IMR-90 (cell line): Measurements from ENCODE around the gene PTPRN2. TPM values are rescaled to one million over a fixed set of nuclear protein-coding genes. Genes with fewer than 3 reads are reported as not detected.

ENCODE experiments used
- ATAC-seq: fragments of 200-7000 bp; cut with Tn5 transposase; 2 replicates; pipeline ENCODE4 v1.9.1; 2020; ENCODE audit warnings: low read depth, mild to moderate bottlenecking, moderate library complexity
- BruUV-seq: library from RNA; stranded (reverse); fragments of 400-500 nt; replicated peaks from 2 replicates; lab custom pipeline; 2021; lab: Mats Ljungman, UMichigan
- CTCF ChIA-PET: fragments of 300-600 bp; formaldehyde crosslinking; extraction: SDS; loops from one replicate; lab custom pipeline; 2021; ENCODE audit warnings: antibody characterized with exemption; lab: Yijun Ruan, JAX
- POLR2A ChIA-PET: fragments of 300-600 bp; sonication (Branson Sonifier 250); formaldehyde crosslinking; loops from one replicate; lab custom pipeline; 2022; ENCODE audit warnings: antibody characterized with exemption; ENCODE audit not compliant: unreplicated experiment; lab: Charles Lee
- DNase-seq: peaks from one replicate; pipeline ENCODE4 v3.0.0; 2013
- H2AFZ ChIP-seq: replicated peaks from 2 replicates; pipeline ENCODE3; 2013; ENCODE audit warnings: low read length, mild to moderate bottlenecking; ENCODE audit not compliant: poor library complexity
- H2AK5ac ChIP-seq: 2 replicates; pipeline ENCODE4 v1.6.1; 2013; ENCODE audit warnings: low read depth, low read length, inconsistent platforms
- H2AK9ac ChIP-seq: replicated peaks from 2 replicates; pipeline ENCODE3; 2013; ENCODE audit warnings: mild to moderate bottlenecking, low read depth, low read length, moderate library complexity; ENCODE audit not compliant: poor library complexity
- H2BK120ac ChIP-seq: 2 replicates; pipeline ENCODE4 v1.6.1; 2013; ENCODE audit warnings: low read depth, low read length, inconsistent platforms
- H2BK15ac ChIP-seq: 3 replicates; pipeline ENCODE4 v1.6.1; 2013; ENCODE audit warnings: low read depth, low read length, inconsistent platforms
- H2BK20ac ChIP-seq: 2 replicates; pipeline ENCODE4 v1.6.1; 2013; ENCODE audit warnings: low read depth, mild to moderate bottlenecking, inconsistent platforms, low read length, moderate library complexity
- H2BK5ac ChIP-seq: 2 replicates; pipeline ENCODE4 v1.6.1; 2013; ENCODE audit warnings: mild to moderate bottlenecking, low read depth, low read length, inconsistent platforms; ENCODE audit not compliant: poor library complexity, severe bottlenecking
- H3K14ac ChIP-seq: replicated peaks from 2 replicates; pipeline ENCODE4 v1.6.1; 2013; ENCODE audit warnings: low read depth, low read length, inconsistent platforms
- H3K18ac ChIP-seq: 2 replicates; pipeline ENCODE4 v1.6.1; 2013; ENCODE audit warnings: low read depth, low read length, control low read depth
- H3K23ac ChIP-seq: 2 replicates; pipeline ENCODE4 v1.6.1; 2013; ENCODE audit warnings: low read depth, low read length, inconsistent platforms
- H3K27ac ChIP-seq: 2 replicates; pipeline ENCODE4 v1.5.1; 2013; ENCODE audit warnings: mild to moderate bottlenecking, control low read depth, low read length; ENCODE audit not compliant: insufficient read depth
- H3K27me3 ChIP-seq: 2 replicates; pipeline ENCODE4 v1.6.1; 2013; ENCODE audit warnings: low read length; ENCODE audit not compliant: control insufficient read depth, insufficient read depth
- H3K36me3 ChIP-seq: 2 replicates; pipeline ENCODE4 v1.6.1; 2013; ENCODE audit warnings: low read length, mixed read lengths; ENCODE audit not compliant: control insufficient read depth, insufficient read depth
- H3K4ac ChIP-seq: 2 replicates; pipeline ENCODE4 v1.6.1; 2013; ENCODE audit warnings: low read depth, low read length, inconsistent platforms
- H3K4me1 ChIP-seq: 2 replicates; pipeline ENCODE4 v1.6.1; 2013; ENCODE audit warnings: low read length, mixed read lengths; ENCODE audit not compliant: control insufficient read depth, insufficient read depth
- H3K4me2 ChIP-seq: 2 replicates; pipeline ENCODE4 v1.6.1; 2013; ENCODE audit warnings: low read depth, mild to moderate bottlenecking, control low read depth, low read length, moderate library complexity
- H3K4me3 ChIP-seq: 2 replicates; pipeline ENCODE4 v1.5.1; 2013; ENCODE audit warnings: low read depth, mild to moderate bottlenecking, control low read depth, low read length, moderate library complexity; ENCODE audit not compliant: insufficient read depth
- H3K56ac ChIP-seq: 2 replicates; pipeline ENCODE4 v1.6.1; 2013; ENCODE audit warnings: low read length, inconsistent platforms; ENCODE audit not compliant: insufficient read depth; ENCODE audit errors: extremely low read depth
- H3K79me1 ChIP-seq, 2 experiments: 2 replicates each; pipeline ENCODE4 v1.6.1; 2013; ENCODE audit warnings: low read length in 2 of 2, inconsistent platforms in 1 of 2, low read depth in 1 of 2
- H3K9ac ChIP-seq: 2 replicates; pipeline ENCODE4 v1.6.1; 2013; ENCODE audit warnings: low read depth, low read length, control low read depth
- H3K9me1 ChIP-seq: 2 replicates; pipeline ENCODE4 v1.6.1; 2013; ENCODE audit warnings: low read length, inconsistent platforms; ENCODE audit not compliant: insufficient read depth
- H3K9me3 ChIP-seq: 2 replicates; pipeline ENCODE4 v1.6.1; 2013; ENCODE audit warnings: low read length; ENCODE audit not compliant: control insufficient read depth, insufficient read depth
- H4K20me1 ChIP-seq: 2 replicates; pipeline ENCODE4 v1.6.1; 2013; ENCODE audit warnings: low read length, inconsistent platforms; ENCODE audit not compliant: insufficient read depth
- H4K5ac ChIP-seq: 2 replicates; pipeline ENCODE4 v1.6.1; 2013; ENCODE audit warnings: mild to moderate bottlenecking, low read depth, low read length, control low read depth
- H4K8ac ChIP-seq, 2 experiments: 2 replicates each; pipeline ENCODE4 v1.6.1; 2013; ENCODE audit warnings: low read depth in 2 of 2, low read length in 2 of 2, control low read depth in 1 of 2, inconsistent platforms in 1 of 2
- H4K91ac ChIP-seq: 2 replicates; pipeline ENCODE4 v1.6.1; 2013; ENCODE audit warnings: low read depth, low read length, inconsistent platforms; ENCODE audit not compliant: insufficient read depth
- BHLHE40 ChIP-seq: fragments of 150-350 bp; IDR thresholded peaks from 2 replicates; pipeline ENCODE4 v1.6.1; 2016; ENCODE audit warnings: mild to moderate bottlenecking, low read depth, low read length
- CEBPB ChIP-seq: IDR thresholded peaks from 2 replicates; pipeline ENCODE4 v1.6.1; 2012; ENCODE audit warnings: low read depth, low read length, improper control_type of control experiment
- CHD1 ChIP-seq: IDR thresholded peaks from 2 replicates; pipeline ENCODE4 v1.6.1; 2012; ENCODE audit warnings: low read depth, low read length, improper control_type of control experiment
- MAFK ChIP-seq: IDR thresholded peaks from 2 replicates; pipeline ENCODE4 v1.6.1; 2012; ENCODE audit warnings: low read depth, low read length, improper control_type of control experiment
- MAZ ChIP-seq: IDR thresholded peaks from 2 replicates; pipeline ENCODE4 v1.6.1; 2012; ENCODE audit warnings: low read depth, mild to moderate bottlenecking, low read length, improper control_type of control experiment, moderate library complexity, borderline replicate concordance
- MXI1 ChIP-seq: IDR thresholded peaks from 2 replicates; pipeline ENCODE4 v1.6.1; 2012; ENCODE audit warnings: low read depth, mild to moderate bottlenecking, low read length, moderate library complexity, borderline replicate concordance
- NFE2L2 ChIP-seq: fragments of 150-350 bp; IDR thresholded peaks from 2 replicates; pipeline ENCODE4 v1.6.1; 2016; ENCODE audit warnings: low read depth, mild to moderate bottlenecking, low read length
- RAD21 ChIP-seq: IDR thresholded peaks from 2 replicates; pipeline ENCODE4 v1.6.1; 2012; ENCODE audit warnings: low read length, improper control_type of control experiment
- RCOR1 ChIP-seq: IDR thresholded peaks from 2 replicates; pipeline ENCODE4 v1.6.1; 2012; ENCODE audit warnings: mild to moderate bottlenecking, low read length, improper control_type of control experiment; ENCODE audit not compliant: insufficient replicate concordance
- RFX5 ChIP-seq: IDR thresholded peaks from 2 replicates; pipeline ENCODE4 v1.8.0; 2012; ENCODE audit warnings: low read depth, mild to moderate bottlenecking, low read length, moderate library complexity
- SMC3 ChIP-seq: fragments of 150-350 bp; IDR thresholded peaks from 2 replicates; pipeline ENCODE4 v1.6.1; 2016; ENCODE audit warnings: low read depth, mild to moderate bottlenecking, antibody characterized with exemption, low read length, moderate library complexity
- WGBS, 2 experiments: methylation state at CpG; one replicate each; pipeline versions ENCODE4 v1.1.5 to v1.1.7; 2013; ENCODE audit warnings: missing lambda C conversion rate in 2 of 2; ENCODE audit not compliant: insufficient read length in 1 of 2; ENCODE audit errors: extremely low coverage in 2 of 2; 5-methylcytosine and 5-hydroxymethylcytosine counted together
- dilution Hi-C: fragments of 300-500 bp; cut with HindIII; formaldehyde crosslinking; loops from one replicate; pipeline ENCODE4 v1.14.3; 2018; ENCODE audit warnings: low sequenced_read_pairs; ENCODE audit not compliant: unreplicated experiment
- in situ Hi-C: fragments of 300-500 bp; cut with MboI; formaldehyde crosslinking; loops from 3 replicates; pipeline ENCODE4 v1.14.3; 2019; ENCODE audit warnings: low sequenced_read_pairs, inconsistent platforms, mixed read lengths
- intact Hi-C: fragments of 100-400 bp; cut with micrococcal nuclease; formaldehyde crosslinking; loops from 2 replicates; pipeline ENCODE4 v1.10.0; 2022
- polyA plus RNA-seq, 3 experiments: library from polyadenylated mRNA; depleted of rRNA; stranded (reverse); fragments of >200 nt; gene quantifications; 2 replicates each; pipeline ENCODE4 v1.2.3, GENCODE V29; 2012; ENCODE audit warnings: low replicate concordance in 1 of 3
- total RNA-seq: library from RNA; depleted of rRNA; stranded (reverse); fragments of >200 nt; gene quantifications from 2 replicates; pipeline ENCODE4 v1.2.3, GENCODE V29; 2012
- TF ChIP-seq, protein P1 (sequence below): fragments of 150-350 bp; IDR thresholded peaks from 2 replicates; pipeline ENCODE4 v1.6.1; 2016; ENCODE audit warnings: low read depth, mild to moderate bottlenecking, low read length, moderate library complexity, borderline replicate concordance

PTPRN2 gene
- total and polyA plus RNA-seq, 2 of the 4 experiments (the other 2 are of a cell fraction): 0.03 TPM; not detected in 1

GRCh38 chr7:158143196-158144120 is 444.2 kb downstream of the PTPRN2 start (continued):
- no peak for TF ChIP-seq NFE2L2

- Histone ChIP-seq H2AK5ac (no peak overlapping the region), H3K27me3 (no peaks in the 10 kb centered on the region), H3K4me2 (no peak overlapping the region), H4K5ac (no peak overlapping the region), H2BK15ac (no peak overlapping the region), H3K9me1 (no peaks in the 10 kb centered on the region), H4K91ac (no peak overlapping the region), H3K18ac (no peak overlapping the region), H3K9me3 (peaks cover 67% of the 10 kb centered on the region), H4K20me1 (no peaks in the 10 kb centered on the region), H3K79me1 (no peaks in the 10 kb centered on the region), H4K8ac (no peak overlapping the region), H3K4ac (no peak overlapping the region), H2AFZ (no peak overlapping the region), H3K9ac (no peak overlapping the region), H3K27ac (no peak overlapping the region), H2BK5ac (no peak overlapping the region), H3K23ac (no peak overlapping the region), H3K36me3 (no peaks in the 10 kb centered on the region), H2AK9ac (no peak overlapping the region), H3K14ac (no peak overlapping the region), H3K4me1 (no peaks in the 10 kb centered on the region), H2BK20ac (no peak overlapping the region), H3K4me3 (no peak overlapping the region), H2BK120ac (no peak overlapping the region), H3K56ac (no peak overlapping the region)
- in situ Hi-C loops: no loop called here
- no TSS peak for BruUV-seq
- dilution Hi-C loops: no loop called here
- TF ChIP-seq, protein P1, sequence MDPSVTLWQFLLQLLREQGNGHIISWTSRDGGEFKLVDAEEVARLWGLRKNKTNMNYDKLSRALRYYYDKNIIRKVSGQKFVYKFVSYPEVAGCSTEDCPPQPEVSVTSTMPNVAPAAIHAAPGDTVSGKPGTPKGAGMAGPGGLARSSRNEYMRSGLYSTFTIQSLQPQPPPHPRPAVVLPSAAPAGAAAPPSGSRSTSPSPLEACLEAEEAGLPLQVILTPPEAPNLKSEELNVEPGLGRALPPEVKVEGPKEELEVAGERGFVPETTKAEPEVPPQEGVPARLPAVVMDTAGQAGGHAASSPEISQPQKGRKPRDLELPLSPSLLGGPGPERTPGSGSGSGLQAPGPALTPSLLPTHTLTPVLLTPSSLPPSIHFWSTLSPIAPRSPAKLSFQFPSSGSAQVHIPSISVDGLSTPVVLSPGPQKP: no peak
- TF ChIP-seq SMC3 (no peak), CEBPB (no peak), CHD1 (no peak), RFX5 (no peak), MXI1 (no peak), BHLHE40 (no peak), MAZ (no peak), MAFK (no peak), RAD21 (no peak), NFE2L2 (no peak), RCOR1 (no peak)
- WGBS, 2 experiments: 79% methylated on average over 4 of the region's 12 CpGs; no CpG with 5 or more reads in 1 of the 2 experiments
- DNase-seq: no peak
- POLR2A ChIA-PET: no interaction called here
- ATAC-seq: no peak
- intact Hi-C loops: no loop called here
- CTCF ChIA-PET: no interaction called here
Observed at GRCh38 chr7:158142657-158143056, 445.0 kb downstream of the PTPRN2 start.
